Activated CD4-positive, alpha-beta T cell treated with anti-CD3 and anti-CD28 coated beads, Interleukin-2, amount 10 ng/mL, durations not matched to agents 7 days and 5 days (primary cell): ENCODE measurements around the gene TIMM10. TPM values are rescaled to one million over a fixed set of nuclear protein-coding genes. Genes with fewer than 3 reads are reported as not detected.

ENCODE experiments used
- CTCF ChIA-PET: fragments of 350-600 bp; sonication (Branson Sonifier 250); formaldehyde crosslinking; loops from one replicate; lab custom pipeline; 2021; ENCODE audit warnings: antibody characterized with exemption; lab: Charles Lee
- POLR2A ChIA-PET: fragments of 350-600 bp; sonication (Branson Sonifier 250); formaldehyde crosslinking; loops from one replicate; lab custom pipeline; 2021; ENCODE audit warnings: antibody characterized with exemption; lab: Charles Lee
- DNase-seq: peaks from one replicate; pipeline ENCODE4 v3.0.0-alpha.2; 2020
- H3K27ac Mint-ChIP-seq: one replicate; pipeline ENCODE4 v1.8.0; 2021; ENCODE audit warnings: mild to moderate bottlenecking, moderate library complexity, mixed read lengths
- H3K27me3 Mint-ChIP-seq: one replicate; pipeline ENCODE4 v1.8.0; 2021; ENCODE audit warnings: mixed read lengths
- H3K36me3 Mint-ChIP-seq: one replicate; pipeline ENCODE4 v1.8.0; 2021; ENCODE audit warnings: low read depth, mixed read lengths
- H3K4me1 Mint-ChIP-seq: one replicate; pipeline ENCODE4 v1.8.0; 2021; ENCODE audit warnings: mixed read lengths
- H3K4me3 Mint-ChIP-seq: one replicate; pipeline ENCODE4 v1.8.0; 2021; ENCODE audit warnings: mild to moderate bottlenecking, moderate library complexity, mixed read lengths
- H3K9me3 Mint-ChIP-seq: one replicate; pipeline ENCODE4 v1.8.0; 2021; ENCODE audit warnings: mixed read lengths
- total RNA-seq, 2 experiments: library from RNA; stranded (reverse); gene quantifications; one replicate each; pipeline ENCODE4 v1.2.3, GENCODE V29; 2021

The TIMM10 gene
- total RNA-seq, 2 experiments from 2014 or later, result 87.3 to 97.7 TPM

DNA sequence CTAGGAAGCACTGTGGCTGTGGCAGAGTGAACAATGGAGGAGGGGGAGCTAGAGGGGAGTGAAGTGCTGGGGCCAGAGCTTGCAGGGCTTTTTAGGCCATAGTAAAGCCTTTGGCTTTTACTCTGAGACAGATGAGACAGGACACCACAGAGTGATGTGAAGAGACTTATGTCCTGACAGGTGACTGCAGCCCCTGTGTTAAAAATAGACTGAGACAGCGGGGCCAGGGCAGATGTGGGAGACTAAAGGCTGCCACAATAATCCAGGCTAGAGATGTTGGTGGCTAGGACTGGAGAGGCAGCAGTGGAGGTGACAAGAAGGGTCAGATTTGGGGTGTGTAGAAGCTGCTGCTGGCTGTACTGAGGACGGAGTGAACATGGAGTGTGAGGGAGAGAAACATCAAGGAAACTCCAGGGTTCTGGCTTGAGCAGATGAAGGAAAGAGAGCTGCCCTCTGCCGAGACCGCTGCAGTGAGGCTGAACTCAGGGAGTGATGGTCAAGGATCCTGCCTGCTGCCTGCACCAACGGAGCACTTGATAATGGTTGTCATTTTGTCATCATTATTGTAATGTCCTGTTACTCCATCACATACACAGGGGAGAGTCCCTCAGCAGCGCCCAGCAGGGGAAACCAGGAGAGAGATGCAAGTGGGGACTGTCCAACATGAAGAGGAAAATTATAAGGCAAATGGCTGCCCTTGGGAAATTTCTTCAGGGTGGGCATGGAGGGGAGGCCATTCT is 42.5 kb downstream of the TIMM10 start:
- ChIA-PET POLR2A (no interaction called here), CTCF (interaction anchor here (1.0 kb wide), 2 partner anchors 9 to 12 kb away, joined by 3 to 4 read pairs; no protein-coding TSS in a partner anchor)
- Mint-ChIP-seq H3K27ac (peak overlapping the region; percentile 15), H3K36me3 (peaks cover 10% of the 10 kb centered on the region), H3K4me3 (no peak overlapping the region), H3K9me3 (no peaks in the 10 kb centered on the region), H3K4me1 (peaks cover 3% of the 10 kb centered on the region), H3K27me3 (peaks cover 3% of the 10 kb centered on the region)
- DNase-seq, result no peak

GRCh38 chr11:57487021-57487778 is 43.4 kb downstream of the TIMM10 start:
- POLR2A ChIA-PET, result no interaction called here

DNA sequence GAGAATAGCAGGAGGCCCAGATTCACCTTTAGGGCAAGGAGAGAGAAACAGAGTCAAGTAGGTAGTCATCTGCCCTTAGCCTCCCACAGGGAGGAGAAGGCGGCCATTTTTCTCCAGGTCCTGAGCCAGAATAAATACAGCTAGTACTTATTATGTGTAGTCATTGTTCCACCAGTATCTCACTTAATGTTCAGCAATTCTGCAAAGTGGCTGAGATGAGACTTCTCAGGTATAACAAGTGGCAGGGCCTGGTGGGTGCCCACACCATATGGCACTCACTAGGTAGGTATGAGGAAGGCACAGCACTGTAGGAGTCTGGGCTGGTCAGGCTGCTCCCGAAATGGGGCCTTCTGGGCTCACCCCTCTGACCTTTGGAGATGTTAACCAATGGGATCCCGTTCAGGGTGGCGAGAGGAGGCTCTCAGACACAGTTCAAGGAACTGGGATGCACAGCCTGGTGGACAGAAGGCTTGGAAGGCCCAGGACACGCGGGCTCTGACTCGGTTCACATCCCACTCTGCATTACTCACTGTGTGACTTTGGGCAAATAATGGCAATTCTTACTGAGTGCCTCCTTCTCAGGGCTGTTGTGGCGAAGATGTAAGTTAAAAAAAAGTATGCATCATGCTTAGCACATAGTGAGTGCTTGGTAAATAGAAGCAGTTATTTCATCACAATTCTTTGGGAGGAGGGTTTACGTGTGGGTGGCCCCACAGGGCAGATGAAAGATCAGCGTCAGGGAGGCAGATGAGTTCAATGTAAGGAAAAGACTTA is 45.1 kb downstream of the TIMM10 start:
- CTCF ChIA-PET, result no interaction called here
- H3K4me3 Mint-ChIP-seq, result no peak overlapping the region
- POLR2A ChIA-PET, result no interaction called here
- H3K27me3 Mint-ChIP-seq, result peaks cover 18% of the 10 kb centered on the region
- no peaks in the 10 kb centered on the region for H3K9me3 Mint-ChIP-seq
- DNase-seq, result no peak
- H3K36me3 Mint-ChIP-seq, result peaks cover 10% of the 10 kb centered on the region
- peaks cover 9% of the 10 kb centered on the region for H3K4me1 Mint-ChIP-seq
- no peak overlapping the region for H3K27ac Mint-ChIP-seq

More at GRCh38 chr11:57487021-57487778, 43.4 kb downstream of the TIMM10 start:
- no peak overlapping the region for H3K4me3 Mint-ChIP-seq
- CTCF ChIA-PET, result interaction anchor here (0.6 kb wide), 1 partner anchor 27 kb away, joined by 3 read pairs; no protein-coding TSS in a partner anchor
- peaks cover 4% of the 10 kb centered on the region for H3K27me3 Mint-ChIP-seq
- peaks cover 10% of the 10 kb centered on the region for H3K36me3 Mint-ChIP-seq
- no peaks in the 10 kb centered on the region for H3K9me3 Mint-ChIP-seq
- peaks cover 4% of the 10 kb centered on the region for H3K4me1 Mint-ChIP-seq
- no peak overlapping the region for H3K27ac Mint-ChIP-seq
- no peak for DNase-seq

- POLR2A ChIA-PET, result interaction anchor here (1.2 kb wide), 1 partner anchor 9 kb away, joined by 3 read pairs; no protein-coding TSS in a partner anchor
- Mint-ChIP-seq H3K9me3 (no peaks in the 10 kb centered on the region), H3K36me3 (peaks cover 10% of the 10 kb centered on the region), H3K27me3 (peaks cover 18% of the 10 kb centered on the region), H3K4me1 (peaks cover 9% of the 10 kb centered on the region), H3K27ac (no peak overlapping the region), H3K4me3 (no peak overlapping the region)
- no peak for DNase-seq
- CTCF ChIA-PET, result interaction anchor here (0.8 to 3.0 kb wide), 11 partner anchors 9 to 160 kb away, joined by 3 to 19 read pairs (median 4); partner anchors contain the start of gene RTN4RL2
Observed at GRCh38 chr11:57484141-57484710, 46.3 kb downstream of the TIMM10 start.

GRCh38 chr11:57483562-57483918 is 47.0 kb downstream of the TIMM10 start:
- Mint-ChIP-seq H3K27me3 (peaks cover 21% of the 10 kb centered on the region), H3K4me3 (no peak overlapping the region), H3K27ac (no peak overlapping the region), H3K9me3 (no peaks in the 10 kb centered on the region), H3K36me3 (peaks cover 7% of the 10 kb centered on the region), H3K4me1 (peaks cover 9% of the 10 kb centered on the region)
- no peak for DNase-seq
- ChIA-PET POLR2A (interaction anchor here (0.7 kb wide), 1 partner anchor 43 kb away, joined by 3 read pairs; no protein-coding TSS in a partner anchor), CTCF (interaction anchor here (0.9 to 3.0 kb wide), 10 partner anchors 8 to 161 kb away, joined by 3 to 19 read pairs (median 4); partner anchors contain the start of gene RTN4RL2)

GRCh38 chr11:57482782-57483561 is 47.6 kb downstream of the TIMM10 start:
- no peaks in the 10 kb centered on the region for H3K9me3 Mint-ChIP-seq
- peaks cover 24% of the 10 kb centered on the region for H3K27me3 Mint-ChIP-seq
- ChIA-PET CTCF (interaction anchor here (0.9 to 3.0 kb wide), 11 partner anchors 9 to 162 kb away, joined by 3 to 19 read pairs (median 4); partner anchors contain the start of gene RTN4RL2), POLR2A (interaction anchor here (0.7 kb wide), 1 partner anchor 44 kb away, joined by 3 read pairs; no protein-coding TSS in a partner anchor)
- H3K4me3 Mint-ChIP-seq, result no peak overlapping the region
- no peak overlapping the region for H3K27ac Mint-ChIP-seq
- H3K4me1 Mint-ChIP-seq, result peaks cover 10% of the 10 kb centered on the region
- H3K36me3 Mint-ChIP-seq, result peaks cover 6% of the 10 kb centered on the region
- peak; percentile 48 for DNase-seq

- Mint-ChIP-seq H3K4me3 (no peak overlapping the region), H3K27me3 (peaks cover 33% of the 10 kb centered on the region), H3K4me1 (peaks cover 12% of the 10 kb centered on the region), H3K9me3 (no peaks in the 10 kb centered on the region), H3K27ac (no peak overlapping the region), H3K36me3 (peaks cover 3% of the 10 kb centered on the region)
- CTCF ChIA-PET, result interaction anchor here (0.6 to 3.0 kb wide), 7 partner anchors 9 to 572 kb away, joined by 3 to 19 read pairs (median 4); no protein-coding TSS in a partner anchor
- DNase-seq, result no peak
- POLR2A ChIA-PET, result no interaction called here
Observed at GRCh38 chr11:57481915-57482781, 48.4 kb downstream of the TIMM10 start.

DNA sequence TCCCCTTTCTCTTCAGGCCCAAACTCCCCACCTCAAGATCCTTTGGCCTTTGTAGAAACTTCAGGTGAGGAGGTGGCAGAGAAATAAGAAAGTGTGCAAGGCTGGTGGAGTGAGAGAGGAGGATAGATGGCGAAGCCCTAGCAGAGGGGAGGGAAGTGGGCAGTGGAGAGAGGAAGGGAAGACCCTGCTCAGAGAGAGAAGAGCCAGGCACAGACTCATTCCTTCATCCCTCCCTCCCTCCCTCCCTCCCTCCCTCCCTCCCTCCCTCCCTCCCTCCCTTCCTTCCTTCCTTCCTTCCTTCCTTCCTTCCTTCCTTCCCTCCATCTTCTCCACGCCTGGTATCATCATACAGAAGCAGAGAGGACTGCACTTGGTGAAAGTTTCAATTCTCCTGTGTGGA is 49.2 kb downstream of the TIMM10 start:
- peaks cover 3% of the 10 kb centered on the region for H3K36me3 Mint-ChIP-seq
- POLR2A ChIA-PET, result no interaction called here

GRCh38 chr11:57480409-57481137 is 50.0 kb downstream of the TIMM10 start:
- H3K36me3 Mint-ChIP-seq, result peaks cover 3% of the 10 kb centered on the region
- peaks cover 42% of the 10 kb centered on the region for H3K27me3 Mint-ChIP-seq
- ChIA-PET POLR2A (no interaction called here), CTCF (interaction anchor here (0.7 to 1.2 kb wide), 4 partner anchors 23 to 63 kb away, joined by 3 to 4 read pairs (median 3); no protein-coding TSS in a partner anchor)
- no peaks in the 10 kb centered on the region for H3K9me3 Mint-ChIP-seq
- peak; percentile 80 for DNase-seq
- H3K4me1 Mint-ChIP-seq, result peaks cover 24% of the 10 kb centered on the region
- no peak overlapping the region for H3K27ac Mint-ChIP-seq
- no peak overlapping the region for H3K4me3 Mint-ChIP-seq

More for the DNA sequence above, 49.2 kb downstream of the TIMM10 start:
- no peak overlapping the region for H3K27ac Mint-ChIP-seq
- CTCF ChIA-PET, result interaction anchor here (0.6 to 2.2 kb wide), 4 partner anchors 23 to 571 kb away, joined by 3 to 8 read pairs (median 3); no protein-coding TSS in a partner anchor
- H3K4me3 Mint-ChIP-seq, result no peak overlapping the region
- peaks cover 37% of the 10 kb centered on the region for H3K27me3 Mint-ChIP-seq
- DNase-seq, result no peak
- H3K4me1 Mint-ChIP-seq, result peaks cover 16% of the 10 kb centered on the region
- no peaks in the 10 kb centered on the region for H3K9me3 Mint-ChIP-seq

DNA sequence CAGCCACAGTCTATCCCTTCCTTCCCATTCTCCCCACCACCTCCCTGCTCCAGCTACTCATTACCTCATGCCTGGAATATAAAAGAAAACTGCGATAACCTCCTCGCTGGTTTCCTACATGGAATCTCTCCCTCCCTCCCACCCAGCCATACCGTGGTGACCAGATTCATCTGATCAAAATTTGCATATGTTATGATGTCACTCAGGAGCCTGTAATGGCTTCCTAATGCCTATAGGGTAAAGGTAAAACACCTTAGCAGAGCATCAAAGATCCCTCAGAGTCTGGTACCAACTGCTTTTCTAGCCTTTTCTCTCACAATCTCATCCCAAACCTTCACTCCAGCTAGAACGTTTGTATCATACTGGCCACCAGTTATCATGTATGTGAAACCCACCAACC is 50.6 kb downstream of the TIMM10 start:
- H3K36me3 Mint-ChIP-seq, result peaks cover 1% of the 10 kb centered on the region
- peaks cover 29% of the 10 kb centered on the region for H3K4me1 Mint-ChIP-seq
- no peaks in the 10 kb centered on the region for H3K9me3 Mint-ChIP-seq
- no peak overlapping the region for H3K4me3 Mint-ChIP-seq
- DNase-seq, result no peak
- ChIA-PET CTCF (interaction anchor here (1.0 to 1.2 kb wide), 2 partner anchors 22 to 40 kb away, joined by 3 to 4 read pairs; no protein-coding TSS in a partner anchor), POLR2A (no interaction called here)
- peaks cover 46% of the 10 kb centered on the region for H3K27me3 Mint-ChIP-seq
- H3K27ac Mint-ChIP-seq, result no peak overlapping the region
